IPS-18a (cell line): ENCODE measurements around the gene TAB2.

ENCODE experiments used
- H3K27ac ChIP-seq: one replicate; pipeline ENCODE4 v1.5.1; 2013; ENCODE audit warnings: low read length
- H3K27me3 ChIP-seq: one replicate; pipeline ENCODE4 v1.6.1; 2013; ENCODE audit warnings: mild to moderate bottlenecking, low read length; ENCODE audit not compliant: control insufficient read depth, insufficient read depth
- H3K36me3 ChIP-seq: one replicate; pipeline ENCODE4 v1.6.1; 2013; ENCODE audit warnings: low read depth, low read length; ENCODE audit not compliant: control insufficient read depth
- H3K4me1 ChIP-seq: one replicate; pipeline ENCODE4 v1.6.1; 2013; ENCODE audit warnings: low read depth, low read length; ENCODE audit not compliant: control insufficient read depth
- H3K4me3 ChIP-seq: one replicate; pipeline ENCODE4 v1.5.1; 2013; ENCODE audit warnings: low read length
- H3K9ac ChIP-seq: one replicate; pipeline ENCODE4 v1.6.1; 2013; ENCODE audit warnings: mild to moderate bottlenecking, low read length, moderate library complexity
- H3K9me3 ChIP-seq: one replicate; pipeline ENCODE4 v1.6.1; 2013; ENCODE audit warnings: low read depth, low read length; ENCODE audit not compliant: control insufficient read depth

TAB2 gene

DNA sequence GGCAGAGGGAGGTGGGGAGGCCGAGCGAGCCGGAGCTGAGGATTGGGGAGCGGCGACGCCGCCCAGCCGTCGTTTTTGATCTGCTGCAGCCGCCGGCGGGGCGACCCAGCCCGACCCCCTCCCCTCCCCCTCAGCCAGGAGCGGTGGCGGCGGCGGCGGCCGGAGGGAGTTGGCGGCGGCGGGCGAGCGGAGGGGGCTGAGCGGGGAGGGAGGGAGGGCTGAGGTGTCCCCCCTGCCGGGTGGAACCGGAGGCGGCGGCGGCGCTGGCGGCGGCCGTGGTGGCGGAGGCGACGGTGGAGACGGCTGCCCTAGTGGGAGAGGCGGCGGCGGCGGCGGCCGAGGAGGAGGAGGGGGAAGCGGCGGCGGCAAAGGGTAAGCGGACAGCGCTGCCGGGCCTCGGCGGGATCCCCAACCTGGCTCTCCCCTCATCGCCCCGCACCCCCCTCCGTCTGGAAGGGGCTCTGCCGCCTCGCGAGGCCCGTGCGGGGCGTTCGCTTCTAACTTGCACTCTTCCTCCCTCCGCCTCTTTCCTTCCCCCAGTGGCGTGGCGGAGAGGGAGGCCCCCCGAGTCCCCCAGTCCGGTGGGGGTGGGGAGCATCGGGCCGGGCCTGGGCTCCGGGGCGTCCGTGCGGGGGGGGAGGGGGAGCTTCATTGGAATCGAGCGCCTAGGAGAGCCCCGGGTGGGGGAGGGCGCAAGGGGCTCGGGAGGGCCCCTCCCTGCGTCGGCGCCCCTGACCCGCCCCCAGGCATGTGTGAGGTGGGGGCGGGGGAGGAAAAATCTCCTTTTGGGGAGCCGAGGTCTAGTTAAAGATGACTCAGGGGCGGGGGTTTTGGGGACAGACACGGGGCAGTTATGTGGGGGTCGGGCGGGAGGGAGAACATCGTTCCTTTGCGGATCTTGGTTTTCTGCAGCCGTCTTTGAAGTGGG is at the start of gene TAB2:
TSS of gene TAB2 (plus strand) at position 69 of the 928 bp plus-strand sequence. CDS start 52,286 bp downstream, outside the sequence.
- H3K4me1 ChIP-seq, result peaks cover 16% of the 10 kb centered on the region

GRCh38 chr6:149268146-149268545 is 49.4 kb upstream of the TAB2 start:
- Histone ChIP-seq H3K36me3 (no peaks in the 10 kb centered on the region), H3K4me3 (no peak overlapping the region)

More for the DNA sequence above, at the start of gene TAB2:
- peak within 1 kb of the TSS; percentile 86 for H3K4me3 ChIP-seq
- H3K36me3 ChIP-seq, result no peaks in the 10 kb centered on the region
- H3K27ac ChIP-seq, result peak within 1 kb of the TSS; percentile 49
- no peaks in the 10 kb centered on the region for H3K27me3 ChIP-seq
- H3K9me3 ChIP-seq, result no peaks in the 10 kb centered on the region
- H3K9ac ChIP-seq, result peak within 1 kb of the TSS; percentile 76

GRCh38 chr6:149268768-149269167 is 48.7 kb upstream of the TAB2 start:
- no peak overlapping the region for H3K4me3 ChIP-seq
- H3K27ac ChIP-seq, result no peak overlapping the region
- no peaks in the 10 kb centered on the region for H3K27me3 ChIP-seq
- H3K4me1 ChIP-seq, result no peaks in the 10 kb centered on the region
- no peak overlapping the region for H3K9ac ChIP-seq
- no peaks in the 10 kb centered on the region for H3K9me3 ChIP-seq
- H3K36me3 ChIP-seq, result no peaks in the 10 kb centered on the region

More at GRCh38 chr6:149268146-149268545, 49.4 kb upstream of the TAB2 start:
- no peaks in the 10 kb centered on the region for H3K9me3 ChIP-seq
- no peaks in the 10 kb centered on the region for H3K27me3 ChIP-seq
- no peak overlapping the region for H3K9ac ChIP-seq
- no peak overlapping the region for H3K27ac ChIP-seq
- no peaks in the 10 kb centered on the region for H3K4me1 ChIP-seq

DNA sequence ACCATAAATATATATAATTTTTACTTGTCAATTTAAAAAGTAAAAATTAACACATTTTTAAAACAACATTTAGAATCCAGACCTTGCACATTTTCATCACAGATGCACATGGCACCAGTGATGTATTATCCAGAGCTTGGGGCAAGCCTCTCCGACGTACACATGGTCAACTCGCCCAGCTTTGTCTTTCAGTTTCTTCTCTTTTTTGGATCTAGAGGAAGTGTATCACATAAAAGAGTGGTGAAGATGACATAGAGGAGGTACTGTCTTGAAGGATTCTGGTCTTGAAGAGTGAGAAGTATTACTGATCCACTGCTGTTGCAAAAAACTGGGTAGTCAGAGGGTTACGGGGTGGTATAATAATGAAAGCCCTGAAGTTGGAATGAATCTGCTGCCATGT is 46.9 kb upstream of the TAB2 start:
- H3K4me3 ChIP-seq, result no peak overlapping the region
- H3K9ac ChIP-seq, result no peak overlapping the region
- no peaks in the 10 kb centered on the region for H3K9me3 ChIP-seq
- no peaks in the 10 kb centered on the region for H3K4me1 ChIP-seq
- H3K36me3 ChIP-seq, result no peaks in the 10 kb centered on the region
- no peaks in the 10 kb centered on the region for H3K27me3 ChIP-seq
- no peak overlapping the region for H3K27ac ChIP-seq

DNA sequence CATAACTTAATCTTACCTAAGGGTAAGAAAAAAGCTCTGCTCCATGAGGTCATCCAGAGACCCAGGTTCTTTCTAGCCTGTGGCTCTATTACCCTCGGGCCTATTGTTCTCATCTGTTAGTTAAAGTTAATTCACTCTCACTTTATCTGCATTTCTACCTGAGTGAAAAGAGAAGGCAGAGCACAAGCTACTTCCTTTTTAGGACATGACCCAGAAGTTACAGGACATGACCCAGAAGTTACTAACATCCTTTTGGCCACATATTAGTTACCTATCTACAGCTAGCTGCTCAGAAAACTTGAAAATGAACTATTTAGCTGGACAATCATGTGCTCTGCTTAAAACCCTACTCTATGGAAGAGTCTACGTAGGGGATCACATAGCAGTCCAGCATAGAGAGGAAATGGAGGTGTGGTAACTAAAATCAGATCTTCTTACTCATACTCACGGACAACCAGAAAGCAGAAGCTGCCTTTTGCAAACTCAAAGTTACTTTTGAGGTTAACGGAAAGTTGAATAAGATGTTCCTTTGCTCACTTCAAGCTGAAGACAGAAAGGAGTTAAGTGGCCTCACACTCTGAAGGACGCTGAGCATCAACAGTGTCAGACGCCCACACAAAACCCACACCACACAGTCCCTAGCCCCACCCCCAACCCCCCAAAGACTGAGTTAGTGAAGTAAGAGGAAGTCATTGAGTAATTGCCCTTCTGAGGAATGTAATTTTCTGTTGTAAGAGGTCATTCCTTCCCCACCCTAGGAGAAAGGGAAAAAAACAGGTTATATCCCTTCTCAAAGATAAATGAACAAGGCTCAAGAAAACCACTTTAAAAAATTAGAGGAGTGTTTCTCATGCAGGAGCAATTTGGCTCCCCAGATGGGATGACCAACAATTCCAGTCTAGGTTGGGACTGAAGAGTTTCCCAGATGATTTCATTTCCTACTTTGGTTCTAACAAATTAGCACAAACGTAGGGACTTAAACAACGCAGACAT is 45.9 kb upstream of the TAB2 start:
- Histone ChIP-seq H3K4me3 (no peak overlapping the region), H3K27me3 (no peaks in the 10 kb centered on the region), H3K9me3 (no peaks in the 10 kb centered on the region), H3K9ac (no peak overlapping the region), H3K36me3 (no peaks in the 10 kb centered on the region), H3K4me1 (no peaks in the 10 kb centered on the region), H3K27ac (no peak overlapping the region)

GRCh38 chr6:149273318-149273717 is 44.2 kb upstream of the TAB2 start:
- H3K27ac ChIP-seq, result no peak overlapping the region
- no peaks in the 10 kb centered on the region for H3K36me3 ChIP-seq
- no peak overlapping the region for H3K4me3 ChIP-seq
- no peak overlapping the region for H3K9ac ChIP-seq
- no peaks in the 10 kb centered on the region for H3K9me3 ChIP-seq
- H3K27me3 ChIP-seq, result no peaks in the 10 kb centered on the region
- H3K4me1 ChIP-seq, result no peaks in the 10 kb centered on the region

GRCh38 chr6:149275621-149276020 is 41.9 kb upstream of the TAB2 start:
- Histone ChIP-seq H3K36me3 (no peaks in the 10 kb centered on the region), H3K4me1 (no peaks in the 10 kb centered on the region), H3K27ac (no peak overlapping the region), H3K9me3 (no peaks in the 10 kb centered on the region), H3K4me3 (no peak overlapping the region), H3K9ac (no peak overlapping the region), H3K27me3 (no peaks in the 10 kb centered on the region)

- H3K27ac ChIP-seq, result no peak overlapping the region
- H3K4me3 ChIP-seq, result no peak overlapping the region
- H3K27me3 ChIP-seq, result no peaks in the 10 kb centered on the region
- no peaks in the 10 kb centered on the region for H3K36me3 ChIP-seq
- H3K4me1 ChIP-seq, result no peaks in the 10 kb centered on the region
- no peak overlapping the region for H3K9ac ChIP-seq
- no peaks in the 10 kb centered on the region for H3K9me3 ChIP-seq
Observed at GRCh38 chr6:149277621-149278020, 39.9 kb upstream of the TAB2 start.

GRCh38 chr6:149278997-149279396 is 38.5 kb upstream of the TAB2 start:
- Histone ChIP-seq H3K27me3 (no peaks in the 10 kb centered on the region), H3K27ac (no peak overlapping the region), H3K9ac (no peak overlapping the region), H3K4me1 (no peaks in the 10 kb centered on the region), H3K4me3 (no peak overlapping the region), H3K9me3 (no peaks in the 10 kb centered on the region), H3K36me3 (no peaks in the 10 kb centered on the region)

DNA sequence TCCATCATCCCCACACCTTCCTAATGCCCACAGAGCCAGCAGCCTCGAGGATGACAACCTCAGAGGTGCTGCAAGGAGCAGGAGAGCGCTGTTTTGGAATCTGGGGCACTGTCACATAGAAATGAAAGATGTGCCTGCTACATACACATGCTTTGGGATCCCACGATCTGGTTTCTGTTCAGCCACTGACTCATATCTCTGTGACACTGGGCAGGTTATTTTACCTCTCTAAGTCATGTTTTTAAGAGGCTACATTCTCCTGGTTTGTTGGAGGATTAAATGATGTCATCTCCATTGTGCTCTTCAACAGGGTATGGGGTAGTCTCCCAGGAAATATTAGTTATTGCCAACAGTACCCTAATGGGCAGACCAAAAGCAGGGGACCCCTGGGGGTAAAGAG is 32.6 kb upstream of the TAB2 start:
- Histone ChIP-seq H3K27ac (no peak overlapping the region), H3K36me3 (no peaks in the 10 kb centered on the region), H3K27me3 (no peaks in the 10 kb centered on the region), H3K9me3 (no peaks in the 10 kb centered on the region), H3K4me3 (no peak overlapping the region), H3K4me1 (no peaks in the 10 kb centered on the region), H3K9ac (no peak overlapping the region)

GRCh38 chr6:149285626-149286025 is 31.9 kb upstream of the TAB2 start:
- Histone ChIP-seq H3K9ac (no peak overlapping the region), H3K4me1 (no peaks in the 10 kb centered on the region), H3K27me3 (no peaks in the 10 kb centered on the region), H3K36me3 (no peaks in the 10 kb centered on the region), H3K9me3 (no peaks in the 10 kb centered on the region), H3K4me3 (no peak overlapping the region), H3K27ac (no peak overlapping the region)
